ENCODE data around the gene DOHH. TPM values are rescaled to one million over a fixed set of nuclear protein-coding genes. Genes with fewer than 3 reads are reported as not detected.

Gene DOHH
- 7.3 and 9.6 TPM in 2 replicates for total RNA-seq

GRCh38 chr19:3500429-3501101, at the start of gene DOHH:
DOHH (minus strand) TSS chr19:3500674; CDS start chr19:3496814, 3,860 bp downstream.

GRCh38 chr19:3538965-3539755, 38.7 kb upstream of the DOHH start, which contains the start of gene TEKTIP1:
TEKTIP1 (plus strand) TSS chr19:3539174; CDS start chr19:3539178, 4 bp downstream.

GRCh38 chr19:3505598-3506383, 5.3 kb upstream of the DOHH start, which contains the start of gene FZR1:
FZR1 (plus strand) TSS chr19:3506311; CDS start chr19:3522990, 16,679 bp downstream.

GRCh38 chr19:3483226-3483628, 17.2 kb downstream of the DOHH start, which contains the start of gene SMIM44:
SMIM44 (minus strand) TSS chr19:3483441; CDS start chr19:3483403, 38 bp downstream.

GRCh38 chr19:3480383-3481091, 19.9 kb downstream of the DOHH start, which contains the start of gene SMIM24:
SMIM24 (minus strand) TSS chr19:3480525; CDS start chr19:3480463, 62 bp downstream.

Small RNAs within 50 kb of the gene (small RNA-seq; reads per million reads assigned to genes)
- not detected for gene RF00212

Other genes with a start within 250 kb of the DOHH start
- gene NFIC, start 134.1 kb downstream of the DOHH start, total RNA-seq: 66.3 and 76.4 TPM in 2 replicates
- gene SMIM24, start 20.1 kb downstream of the DOHH start, total RNA-seq: not detected in 2 replicates
- gene SMIM44, start 17.2 kb downstream of the DOHH start, total RNA-seq: not detected in 2 replicates
- gene FZR1, start 5.6 kb upstream of the DOHH start, total RNA-seq: 44.6 and 45.6 TPM in 2 replicates
- gene TEKTIP1, start 38.5 kb upstream of the DOHH start, total RNA-seq: not detected in 2 replicates
- gene MFSD12, start 56.9 kb upstream of the DOHH start, total RNA-seq: 82.7 and 86.6 TPM in 2 replicates
- 73.5 and 85.2 TPM in 2 replicates for gene HMG20B, start 72.3 kb upstream of the DOHH start, total RNA-seq
- gene GIPC3, start 84.8 kb upstream of the DOHH start, total RNA-seq: under 0.01 TPM in 2 replicates
- gene TBXA2R, start 106.2 kb upstream of the DOHH start, total RNA-seq: 0.73 and 1.8 TPM in 2 replicates
- gene CACTIN, start 126.1 kb upstream of the DOHH start, total RNA-seq: 21.7 and 26.4 TPM in 2 replicates
- 21.7 and 24.0 TPM in 2 replicates for gene PIP5K1C, start 199.8 kb upstream of the DOHH start, total RNA-seq
- not detected in 2 replicates for gene TJP3, start 207.7 kb upstream of the DOHH start, total RNA-seq

Data from subcutaneous preadipocyte (primary cell).